Measurements from ENCODE around the gene CFAP54. TPM values are rescaled to one million over a fixed set of nuclear protein-coding genes. Genes with fewer than 3 reads are reported as not detected.
A peak's percentile ranks its signal among the peaks of the same experiment; 100 is the strongest.

CFAP54 gene
- polyA plus RNA-seq, 1 of the 3 experiments (the other 2 are of a cell fraction): 0.87 TPM

- Histone ChIP-seq H3K27me3 (ENCODE audit: insufficient read depth) (no peaks in the 10 kb centered on the region), H3K79me2 (ENCODE audit: insufficient read depth) (no peaks in the 10 kb centered on the region), H3K9ac (no peak overlapping the region), H3K4me1 (ENCODE audit: control insufficient read depth in 1 of 2, insufficient read depth in 2 of 2, low read depth in 1 of 2, low read length in 1 of 2) (no peaks in the 10 kb centered on the region), H3K36me3 (replicated peaks in 1 of 2; ENCODE audit: control insufficient read depth in 1 of 2, insufficient read depth in 2 of 2, low read length in 1 of 2) (no peaks in the 10 kb centered on the region), H3K9me3 (no peaks in the 10 kb centered on the region), H3K9me2 (no peaks in the 10 kb centered on the region), H4K20me1 (ENCODE audit: insufficient read depth) (no peaks in the 10 kb centered on the region), H3K27ac (ENCODE audit: low read depth in 2 of 2, low read length in 1 of 2) (no peak overlapping the region), H3F3A (replicated peaks; ENCODE audit: insufficient read depth) (no peaks in the 10 kb centered on the region), H2AFZ (ENCODE audit: low read depth) (peak overlapping the region; percentile 52; the same call in 1 of the 2 replicates), H3K4me2 (no peak overlapping the region), H3K4me3 (ENCODE audit: low read depth in 2 of 2, low read length in 1 of 2) (no peak overlapping the region)
- WGBS (ENCODE audit: low lambda C conversion rate): 82% methylated on average over 2 of the region's 2 CpGs
- POLR2A ChIA-PET: no interaction called here
- TF ChIP-seq TCF12 (IDR thresholded peaks at IDR 0.05) (no peak), FOSL2 (IDR thresholded peaks at IDR 0.05; ENCODE audit: borderline replicate concordance, low read depth) (peak; percentile 4; the same call in 1 of the 2 replicates)
- CTCF ChIA-PET: no interaction called here
- DNase-seq: no peak
Observed at GRCh38 chr12:96471368-96472050, 17.9 kb upstream of the CFAP54 start.

DNA sequence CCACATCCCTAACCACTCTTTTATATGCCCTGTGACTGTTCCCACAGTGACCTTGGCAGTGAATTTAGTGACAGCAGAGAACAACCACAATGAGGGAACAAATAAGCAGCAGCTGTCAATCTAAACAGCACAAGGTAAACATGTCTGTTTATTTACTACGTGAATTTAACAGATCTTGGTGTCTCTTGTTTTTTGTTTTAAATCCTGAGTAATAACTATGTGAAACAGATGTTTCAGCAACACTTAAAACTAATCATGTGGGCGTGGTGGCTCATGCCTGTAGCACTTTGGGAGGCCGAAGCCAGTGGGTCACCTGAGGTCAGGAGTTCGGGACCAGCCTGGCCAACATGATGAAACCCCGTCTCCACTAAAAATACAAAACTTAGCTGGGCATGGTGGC lies 17.0 kb upstream of the CFAP54 start:
- no peaks in the 10 kb centered on the region for H3F3A ChIP-seq (replicated peaks; ENCODE audit: insufficient read depth)
- H3K9me3 ChIP-seq: no peaks in the 10 kb centered on the region
- no peaks in the 10 kb centered on the region for H4K20me1 ChIP-seq (ENCODE audit: insufficient read depth)
- no peaks in the 10 kb centered on the region for H3K36me3 ChIP-seq (replicated peaks in 1 of 2; ENCODE audit: control insufficient read depth in 1 of 2, insufficient read depth in 2 of 2, low read length in 1 of 2)
- no peaks in the 10 kb centered on the region for H3K27me3 ChIP-seq (ENCODE audit: insufficient read depth)
- H3K9me2 ChIP-seq: no peaks in the 10 kb centered on the region
- H3K9ac ChIP-seq: no peak overlapping the region
- H3K79me2 ChIP-seq (ENCODE audit: insufficient read depth): no peaks in the 10 kb centered on the region
- TF ChIP-seq POLR2AphosphoS5 (IDR thresholded peaks at IDR 0.05; ENCODE audit: low read depth, low read length) (no peak), JUND (IDR thresholded peaks at IDR 0.05) (no peak), RCOR1 (IDR thresholded peaks at IDR 0.05; ENCODE audit: low read length) (no peak), MEF2A (IDR thresholded peaks at IDR 0.05; ENCODE audit: borderline replicate concordance, low read depth) (no peak), YY1 (IDR thresholded peaks at IDR 0.05; ENCODE audit: low read depth) (no peak), MXI1 (IDR thresholded peaks at IDR 0.05; ENCODE audit: low read depth, low read length) (no peak), RFX5 (IDR thresholded peaks at IDR 0.05; ENCODE audit: low read length) (no peak), FOXJ3 (CRISPR knock-in tag; IDR thresholded peaks at IDR 0.05) (no peak), CHD2 (IDR thresholded peaks at IDR 0.05; ENCODE audit: low read length, partially characterized antibody) (no peak), ZBTB33 (IDR thresholded peaks at IDR 0.05; ENCODE audit: borderline replicate concordance, low read depth) (no peak), TEAD4 (IDR thresholded peaks at IDR 0.05; ENCODE audit: borderline replicate concordance, insufficient read depth) (no peak), NRF1 (IDR thresholded peaks at IDR 0.05; ENCODE audit: low read depth, low read length) (no peak), TCF12 (IDR thresholded peaks at IDR 0.05) (no peak), FOSL2 (IDR thresholded peaks at IDR 0.05; ENCODE audit: borderline replicate concordance, low read depth) (no peak)
- TF ChIP-seq, protein P1, sequence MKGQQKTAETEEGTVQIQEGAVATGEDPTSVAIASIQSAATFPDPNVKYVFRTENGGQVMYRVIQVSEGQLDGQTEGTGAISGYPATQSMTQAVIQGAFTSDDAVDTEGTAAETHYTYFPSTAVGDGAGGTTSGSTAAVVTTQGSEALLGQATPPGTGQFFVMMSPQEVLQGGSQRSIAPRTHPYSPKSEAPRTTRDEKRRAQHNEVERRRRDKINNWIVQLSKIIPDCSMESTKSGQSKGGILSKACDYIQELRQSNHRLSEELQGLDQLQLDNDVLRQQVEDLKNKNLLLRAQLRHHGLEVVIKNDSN (IDR thresholded peaks at IDR 0.05; ENCODE audit: borderline replicate concordance, low read depth): no peak
- H3K4me3 ChIP-seq (ENCODE audit: low read depth in 2 of 2, low read length in 1 of 2): no peak overlapping the region
- DNase-seq: no peak
- H2AFZ ChIP-seq (ENCODE audit: low read depth): no peak overlapping the region
- H3K27ac ChIP-seq (ENCODE audit: low read depth in 2 of 2, low read length in 1 of 2): no peak overlapping the region
- H3K4me2 ChIP-seq: no peak overlapping the region
- CTCF ChIA-PET: no interaction called here
- 86% methylated on average over 5 of the region's 5 CpGs for WGBS (ENCODE audit: low lambda C conversion rate)
- POLR2A ChIA-PET: no interaction called here
- no peaks in the 10 kb centered on the region for H3K4me1 ChIP-seq (ENCODE audit: control insufficient read depth in 1 of 2, insufficient read depth in 2 of 2, low read depth in 1 of 2, low read length in 1 of 2)
